HG03095 (cell line): Measurements from ENCODE around the gene SLC35A5.
"Not testable (repeated sequence)": the region's sequence is repeated elsewhere in the genome, so short reads cannot be mapped to it uniquely, and the experiment has no call there.

Experiments
- ATAC-seq: cut with Tn5 transposase; IDR thresholded peaks from one replicate; pipeline ENCODE4 v1.9.1; 2021; ENCODE audit warnings: moderate library complexity; ENCODE audit not compliant: unreplicated experiment

SLC35A5 gene, protein sequence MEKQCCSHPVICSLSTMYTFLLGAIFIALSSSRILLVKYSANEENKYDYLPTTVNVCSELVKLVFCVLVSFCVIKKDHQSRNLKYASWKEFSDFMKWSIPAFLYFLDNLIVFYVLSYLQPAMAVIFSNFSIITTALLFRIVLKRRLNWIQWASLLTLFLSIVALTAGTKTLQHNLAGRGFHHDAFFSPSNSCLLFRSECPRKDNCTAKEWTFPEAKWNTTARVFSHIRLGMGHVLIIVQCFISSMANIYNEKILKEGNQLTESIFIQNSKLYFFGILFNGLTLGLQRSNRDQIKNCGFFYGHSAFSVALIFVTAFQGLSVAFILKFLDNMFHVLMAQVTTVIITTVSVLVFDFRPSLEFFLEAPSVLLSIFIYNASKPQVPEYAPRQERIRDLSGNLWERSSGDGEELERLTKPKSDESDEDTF

DNA sequence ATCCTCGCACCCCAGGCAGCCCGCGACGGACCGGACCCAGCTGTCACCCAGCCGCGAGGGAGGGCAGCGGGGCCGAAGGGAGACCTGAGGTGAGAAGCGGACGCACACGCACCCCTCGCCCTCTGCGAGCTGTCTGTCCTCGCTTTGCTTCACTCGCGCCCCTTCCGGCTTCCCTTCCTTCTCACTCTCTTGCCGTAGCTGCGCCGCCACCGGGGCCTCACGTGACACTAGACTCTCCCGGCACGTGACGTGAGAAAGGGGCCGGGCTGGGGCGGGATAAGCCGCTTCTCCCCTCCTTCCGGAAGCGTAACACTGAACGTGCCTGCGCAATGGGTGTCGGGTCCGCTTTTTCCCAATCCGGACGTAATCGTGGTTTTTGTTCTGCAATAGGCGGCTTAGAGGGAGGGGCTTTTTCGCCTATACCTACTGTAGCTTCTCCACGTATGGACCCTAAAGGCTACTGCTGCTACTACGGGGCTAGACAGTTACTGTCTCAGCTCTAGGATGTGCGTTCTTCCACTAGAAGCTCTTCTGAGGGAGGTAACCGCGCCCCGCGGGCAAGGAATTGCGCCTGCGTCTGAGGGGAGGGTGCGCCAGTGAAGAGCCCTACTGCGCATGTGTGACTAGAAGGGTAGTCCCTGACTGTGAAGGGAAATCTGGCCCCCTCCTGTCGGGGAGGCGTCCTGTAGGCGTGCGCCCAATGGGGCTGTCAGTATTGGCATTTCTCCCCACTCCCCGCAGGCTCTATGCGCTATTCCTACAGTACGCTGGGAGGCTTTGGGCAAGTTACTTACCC, at the start of gene SLC35A5, which contains the start of gene ATG3:
Gene SLC35A5 (plus strand): TSS at position 312 of the 796 bp plus-strand sequence. CDS start 1,359 bp downstream, outside the sequence.
Gene ATG3 (minus strand): TSS at position 229 of the 796 bp plus-strand sequence. CDS start 434 bp downstream, outside the sequence.
- ATAC-seq: peak; percentile 76

DNA sequence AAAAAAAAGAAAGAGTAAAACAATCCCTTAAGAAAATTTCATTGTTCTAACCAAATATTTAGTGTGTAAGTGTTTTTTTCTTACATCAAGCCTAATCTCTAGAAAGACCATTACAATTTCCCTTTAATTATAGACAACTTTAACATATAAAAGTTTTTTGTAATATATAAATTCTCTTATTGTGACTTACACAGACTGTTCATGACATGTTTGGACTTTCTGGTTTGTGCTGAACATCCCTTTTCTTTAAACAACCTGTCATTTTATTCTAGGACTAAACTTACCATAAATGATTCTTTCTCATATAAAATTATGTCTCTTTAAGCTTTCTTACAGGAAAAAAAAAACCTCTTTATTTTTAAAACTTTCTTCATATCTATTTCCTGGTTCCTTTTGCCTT, 49.5 kb upstream of the SLC35A5 start:
- no peak for ATAC-seq

DNA sequence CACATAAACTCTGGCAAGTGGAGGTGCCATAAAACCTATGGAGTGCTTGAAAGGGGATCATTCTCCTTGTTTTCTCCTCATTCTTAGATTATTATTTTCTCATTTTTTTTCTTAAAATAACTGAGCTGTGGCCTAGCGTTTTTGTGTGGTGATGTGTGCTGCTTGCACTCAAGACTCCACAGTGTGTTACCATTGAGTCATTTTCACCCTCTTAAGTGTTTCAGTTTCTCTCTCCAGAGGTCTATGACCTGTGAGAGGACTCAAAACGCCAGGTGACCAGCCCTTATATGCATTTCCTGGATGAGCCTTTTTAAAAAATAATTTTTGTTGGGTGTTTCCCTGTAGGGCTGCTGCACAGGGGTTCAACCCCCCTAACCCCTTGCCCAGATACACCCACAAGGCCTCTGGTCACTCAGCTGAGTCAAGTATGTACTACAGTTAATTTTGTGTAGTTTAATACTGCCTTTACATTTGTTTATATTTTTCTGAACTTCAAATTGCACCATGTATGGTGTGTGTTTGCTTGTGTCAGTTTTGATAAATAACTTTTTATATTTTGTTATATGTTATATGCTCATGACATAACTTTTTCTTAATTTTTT, 47.2 kb upstream of the SLC35A5 start:
- peak; percentile 99 for ATAC-seq

DNA sequence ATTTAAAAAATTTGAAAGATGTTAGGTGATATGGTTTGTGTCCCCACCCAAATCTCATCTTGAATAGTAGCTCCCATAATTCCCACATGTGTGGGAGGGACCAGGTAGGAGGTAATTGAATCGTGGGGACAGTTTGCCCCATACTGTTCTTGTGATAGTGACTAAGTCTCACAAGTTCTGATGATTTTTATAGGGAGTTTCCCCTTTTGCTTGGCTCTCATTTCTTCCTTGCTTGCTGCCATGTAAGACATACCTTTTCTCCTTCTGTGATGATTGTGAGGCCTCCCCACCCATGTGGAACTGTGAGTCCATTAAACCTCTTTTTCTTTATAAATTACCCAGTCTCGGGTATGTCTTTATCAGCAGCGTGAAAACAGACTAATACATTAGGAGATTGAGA, 42.9 kb upstream of the SLC35A5 start:
- not testable (repeated sequence) for ATAC-seq

DNA sequence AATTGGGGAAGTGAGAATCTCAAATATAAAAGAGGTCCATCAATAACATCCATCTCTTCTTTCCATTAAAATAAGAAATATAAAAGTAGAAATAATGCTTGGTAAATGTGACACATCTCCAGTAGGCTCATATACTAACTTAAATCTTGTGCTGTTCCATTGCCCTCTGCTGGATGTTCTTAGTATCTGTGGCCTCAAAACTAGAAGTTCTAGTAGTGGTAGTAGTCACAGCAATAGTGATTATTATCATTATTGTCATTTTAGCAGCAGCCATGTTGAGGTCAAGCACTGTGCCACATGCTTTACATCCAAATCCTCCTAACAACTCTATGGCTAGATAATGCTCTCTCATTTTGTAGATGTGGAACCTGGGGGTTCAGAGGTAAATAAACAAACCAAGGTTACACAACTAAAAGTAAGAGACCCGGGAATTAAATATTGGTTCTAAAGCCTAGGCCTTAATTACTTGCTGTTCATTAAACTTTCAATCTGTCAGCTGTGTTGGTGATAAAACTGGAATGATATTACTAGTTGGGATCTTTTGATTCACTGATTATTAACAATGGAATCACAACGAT, 42.3 kb upstream of the SLC35A5 start:
- peak; percentile 50 for ATAC-seq

DNA sequence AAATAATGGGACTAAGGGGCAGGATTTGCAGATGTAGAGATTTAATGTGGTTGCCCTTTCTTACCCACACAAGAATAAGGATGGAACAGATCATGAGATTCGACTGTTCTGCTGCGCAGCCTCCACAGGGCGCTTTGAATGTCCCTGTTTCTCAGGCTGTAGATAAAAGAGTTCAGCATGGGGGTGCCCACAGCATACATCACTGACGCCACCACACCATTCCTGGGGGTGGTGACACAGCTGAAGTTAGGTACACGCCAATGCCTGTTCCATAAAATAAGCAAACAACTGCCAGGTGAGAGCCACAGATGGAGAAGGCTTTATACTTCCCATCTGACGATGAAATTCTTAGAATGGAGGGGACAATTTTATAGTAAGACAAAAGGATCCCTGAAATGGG, 37.7 kb upstream of the SLC35A5 start:
- not testable (repeated sequence) for ATAC-seq

DNA sequence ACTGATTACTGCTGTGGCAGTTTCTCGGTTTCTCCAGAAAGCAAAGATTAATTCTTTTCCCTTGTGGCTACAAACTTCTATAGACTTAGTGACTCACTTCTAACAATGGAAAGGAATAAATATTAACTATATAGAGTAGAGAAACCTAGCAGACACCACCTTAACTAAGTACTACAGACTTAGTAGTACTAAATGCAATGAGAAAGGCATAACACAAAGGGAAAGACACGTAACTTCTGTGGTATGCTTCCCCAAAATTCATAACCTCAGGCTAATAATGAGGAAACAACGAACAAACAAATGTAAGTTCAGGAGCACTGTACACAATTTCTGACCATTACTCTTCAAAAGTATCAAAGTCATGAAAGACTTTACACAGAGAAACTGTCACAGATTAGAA, 31.3 kb upstream of the SLC35A5 start:
- ATAC-seq: no peak

DNA sequence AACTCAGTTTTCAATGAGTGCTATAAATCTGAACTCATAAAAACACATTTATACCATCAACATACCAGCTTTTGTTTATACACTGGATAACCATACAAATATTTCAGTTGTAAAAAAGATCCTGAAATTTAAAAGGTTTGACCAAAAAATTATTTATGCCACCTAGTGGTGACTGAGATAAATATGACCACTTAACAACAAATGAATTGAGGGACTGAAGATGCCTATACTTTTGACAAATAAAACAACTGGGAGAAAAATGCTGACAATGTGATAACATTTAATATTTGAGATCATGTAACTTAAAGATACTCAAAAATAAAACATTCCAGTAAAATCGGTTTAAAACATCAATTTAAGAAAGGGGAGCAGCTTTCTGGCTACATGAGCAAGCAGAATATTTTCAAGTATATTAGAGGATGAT, 30.5 kb upstream of the SLC35A5 start:
- no peak for ATAC-seq

DNA sequence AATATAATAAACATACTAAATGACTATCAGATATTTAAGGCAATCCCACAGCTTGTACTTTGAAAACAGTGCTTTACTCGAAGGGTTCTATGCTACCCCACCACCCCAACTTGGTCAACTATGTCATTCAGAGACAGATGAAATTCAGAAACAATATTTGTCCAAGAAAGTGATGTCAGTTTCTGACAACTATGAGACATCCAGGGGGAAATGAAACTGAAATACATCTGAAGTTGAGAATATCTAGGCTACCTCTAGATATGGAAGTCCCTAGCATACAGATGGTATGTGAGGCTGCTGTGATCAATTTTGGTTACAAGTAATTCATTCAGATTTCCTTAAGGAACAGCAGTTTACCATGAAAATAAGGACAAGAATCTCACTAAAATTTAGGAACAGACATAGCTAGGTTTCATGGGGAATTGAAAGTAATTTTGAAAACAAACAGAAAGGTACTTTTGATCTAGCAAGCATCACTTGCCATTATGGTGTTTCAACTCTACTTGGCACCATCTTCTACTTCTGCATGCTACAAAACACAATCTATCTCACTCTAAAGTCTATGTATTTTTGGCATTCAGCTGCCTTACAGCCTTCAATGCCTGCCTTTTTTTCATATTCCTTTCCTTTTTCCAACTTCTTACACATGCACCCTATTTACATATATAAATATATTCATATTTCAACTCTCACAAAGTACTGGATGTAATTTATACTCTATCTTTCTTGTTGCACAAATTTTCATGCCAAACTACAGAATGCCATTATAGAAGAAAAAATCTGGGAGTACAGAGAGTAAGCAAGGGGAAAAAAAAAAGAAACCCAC, 21.8 kb upstream of the SLC35A5 start:
- ATAC-seq: peak; percentile 90

DNA sequence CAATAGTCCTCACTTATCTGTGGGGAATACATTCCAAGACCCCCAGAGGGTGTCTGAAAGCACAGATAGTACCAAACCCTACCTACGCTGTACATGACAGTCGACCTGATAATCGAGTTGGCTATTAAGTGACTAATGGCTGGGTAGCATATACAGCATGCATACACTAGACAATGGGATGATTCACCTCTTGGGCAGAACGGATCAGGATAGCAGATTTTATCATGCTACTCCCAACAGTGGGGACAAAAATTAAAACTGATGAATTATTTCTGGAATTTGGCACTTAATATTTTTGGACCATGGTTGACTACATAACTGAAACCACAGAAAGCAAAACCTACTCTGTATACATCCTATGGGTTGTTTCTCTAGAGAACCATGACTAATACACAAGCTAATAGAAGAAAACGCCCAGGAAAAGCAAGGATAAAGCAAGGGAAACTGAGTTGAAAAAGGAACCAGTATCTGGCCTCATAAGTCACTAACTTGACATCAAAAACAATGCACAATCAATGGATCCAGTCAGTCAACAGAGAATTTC, 15.6 kb upstream of the SLC35A5 start:
- no peak for ATAC-seq

DNA sequence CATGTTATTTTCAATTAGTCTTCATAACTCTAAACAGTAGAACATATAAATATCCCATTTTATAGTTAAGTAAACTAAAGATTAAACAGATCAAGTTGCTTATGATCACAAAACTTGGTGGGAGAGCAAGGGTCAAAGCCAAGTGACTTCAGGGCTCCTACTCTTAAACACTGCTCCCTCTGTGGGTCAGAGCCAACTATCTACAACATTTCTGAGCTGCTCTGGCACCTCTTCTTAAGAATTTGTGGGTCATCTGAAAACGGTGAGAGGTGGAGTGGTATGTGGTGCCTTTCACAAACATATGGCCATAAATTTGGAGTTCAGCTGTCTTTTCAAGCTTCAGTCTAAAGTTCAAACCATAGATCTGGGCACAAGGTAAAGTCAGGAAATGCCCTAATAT, 11.0 kb upstream of the SLC35A5 start:
- no peak for ATAC-seq

DNA sequence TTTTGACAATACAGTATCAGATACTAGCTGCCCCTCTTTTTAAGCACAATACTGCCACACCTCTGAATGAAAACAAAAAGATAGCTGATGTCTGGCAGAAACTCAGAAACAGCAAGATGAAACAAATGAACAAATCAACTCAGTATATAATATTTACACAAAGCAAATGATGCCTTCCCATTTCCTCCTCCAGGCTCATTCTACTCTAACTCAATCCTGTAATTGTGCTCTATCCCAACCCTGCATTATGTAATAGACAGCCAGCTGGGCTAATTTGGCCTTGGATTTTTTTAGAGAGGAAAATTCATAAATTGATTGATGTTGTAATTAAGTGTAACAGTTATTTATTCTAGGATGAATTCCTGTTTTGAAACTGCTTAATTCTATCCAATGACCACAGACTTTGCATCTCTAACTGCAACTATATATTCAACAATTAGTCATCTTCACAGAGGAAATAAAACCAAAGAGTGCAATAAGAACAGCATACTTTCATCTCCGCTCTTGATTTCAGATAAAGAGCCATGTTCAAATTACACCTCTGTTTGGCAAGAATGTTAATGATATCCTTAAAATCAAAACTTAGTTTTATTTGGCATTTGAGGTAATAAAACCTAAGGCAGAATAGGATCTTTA, 6.2 kb upstream of the SLC35A5 start:
- no peak for ATAC-seq

DNA sequence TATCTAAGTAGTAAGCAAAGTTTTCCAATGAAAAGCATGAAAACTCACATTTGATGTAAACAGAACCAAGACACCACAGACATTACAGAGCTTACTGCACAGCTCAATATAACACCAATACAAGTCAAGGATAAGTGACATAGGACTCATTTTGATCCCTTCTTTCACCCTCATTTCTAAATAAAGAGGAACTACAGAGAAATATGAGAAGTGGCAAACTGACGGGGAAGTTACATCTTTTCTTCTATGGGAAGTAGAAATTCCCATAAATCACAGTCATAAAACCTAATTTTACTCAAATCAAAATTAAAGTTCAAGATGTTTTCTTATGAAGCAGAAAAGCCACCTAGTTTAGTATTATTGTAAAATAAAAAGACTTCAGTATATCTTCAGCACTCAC, 3.9 kb upstream of the SLC35A5 start:
- ATAC-seq: no peak

DNA sequence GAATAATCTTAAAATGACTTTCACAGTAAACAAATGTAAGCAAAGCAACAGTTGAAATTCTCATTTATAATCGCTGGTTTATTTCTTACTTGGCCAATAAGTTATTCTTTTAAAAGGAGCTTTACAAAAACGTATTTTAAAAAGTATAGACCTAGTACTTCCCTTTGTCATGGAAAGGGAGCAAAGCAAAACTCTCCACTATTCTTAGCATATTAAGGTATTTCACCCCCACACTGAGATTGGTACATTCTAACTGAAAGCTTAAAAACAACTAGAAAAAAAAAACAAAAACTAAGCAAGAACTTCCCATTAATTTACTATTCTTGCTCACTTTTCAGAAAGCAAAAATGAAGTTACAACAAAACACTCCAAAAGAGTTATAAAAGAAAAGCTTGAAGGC, 1.5 kb upstream of the SLC35A5 start:
- ATAC-seq: no peak

DNA sequence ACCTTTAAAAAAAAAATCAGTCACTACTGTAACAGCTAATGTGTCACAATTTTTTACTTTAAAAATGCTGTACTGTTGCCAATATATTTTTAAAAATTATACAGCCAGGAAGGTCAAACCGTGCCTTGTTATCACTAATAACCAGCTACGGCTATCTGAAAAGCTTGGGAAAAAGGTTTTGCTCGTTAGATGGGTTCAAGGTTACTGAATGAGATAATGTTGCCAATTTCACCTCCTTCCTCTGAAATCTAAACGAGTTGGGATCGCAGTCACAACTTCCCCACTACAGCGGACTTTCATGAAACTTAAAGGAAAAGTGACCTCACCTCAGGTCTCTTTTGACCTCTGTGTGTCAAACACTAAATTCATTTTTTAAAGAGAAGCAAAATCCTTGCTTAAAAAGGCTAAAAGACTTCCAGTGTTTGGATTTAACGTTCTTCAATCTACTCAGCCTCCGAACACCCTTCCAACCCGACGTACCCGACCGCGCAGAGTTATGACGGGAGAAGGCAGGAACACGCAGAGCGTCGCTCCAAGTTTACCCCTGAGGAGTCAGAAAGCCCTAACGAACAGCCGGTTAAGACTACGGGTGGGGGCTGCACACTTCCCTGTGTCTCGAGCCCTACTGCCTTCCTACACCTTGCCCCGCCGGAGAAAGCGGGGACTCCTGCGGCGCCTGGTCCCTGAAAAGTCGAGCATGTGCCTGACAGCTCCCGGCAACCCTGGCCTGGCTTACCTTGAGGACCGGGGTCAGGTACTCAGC, 943 bp upstream of the SLC35A5 start:
- ATAC-seq: peak; percentile 19

DNA sequence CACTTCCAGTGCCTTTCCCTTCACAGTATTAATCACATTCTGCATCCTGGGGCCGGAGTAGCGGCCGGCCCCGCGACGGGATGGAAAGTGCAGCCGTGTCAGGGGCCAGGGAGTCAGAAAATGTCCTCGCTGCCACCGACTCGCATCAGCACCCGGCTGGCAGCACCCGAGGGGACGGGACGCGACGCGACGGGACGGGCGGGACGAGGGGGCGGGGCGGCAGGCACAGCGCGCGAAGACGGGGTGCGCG, 436 bp upstream of the SLC35A5 start:
- peak; percentile 39 for ATAC-seq

DNA sequence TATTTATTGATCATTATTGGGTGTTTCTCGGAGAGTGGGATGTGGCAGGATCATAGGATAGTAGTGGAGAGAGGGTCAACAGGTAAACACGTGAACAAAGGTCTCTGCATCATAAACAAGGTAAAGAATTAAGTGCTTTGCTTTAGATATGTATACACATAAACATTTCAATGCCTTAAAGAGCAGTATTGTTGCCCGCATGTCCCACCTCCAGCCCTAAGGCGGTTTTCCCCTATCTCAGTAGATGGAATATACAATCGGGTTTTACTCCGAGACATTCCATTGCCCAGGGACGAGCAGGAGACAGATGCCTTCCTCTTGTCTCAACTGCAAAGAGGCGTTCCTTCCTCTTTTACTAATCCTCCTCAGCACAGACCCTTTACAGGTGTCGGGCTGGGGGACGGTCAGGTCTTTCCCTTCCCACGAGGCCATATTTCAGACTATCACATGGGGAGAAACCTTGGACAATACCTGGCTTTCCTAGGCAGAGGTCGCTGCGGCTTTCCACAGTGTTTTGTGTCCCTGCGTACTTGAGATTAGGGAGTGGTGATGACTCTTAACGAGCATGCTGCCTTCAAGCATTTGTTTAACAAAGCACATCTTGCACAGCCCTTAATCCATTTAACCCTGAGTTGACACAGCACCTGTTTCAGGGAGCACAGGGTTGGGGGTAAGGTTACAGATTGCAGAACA, 2.5 kb downstream of the SLC35A5 start:
- ATAC-seq: not testable (repeated sequence)

DNA sequence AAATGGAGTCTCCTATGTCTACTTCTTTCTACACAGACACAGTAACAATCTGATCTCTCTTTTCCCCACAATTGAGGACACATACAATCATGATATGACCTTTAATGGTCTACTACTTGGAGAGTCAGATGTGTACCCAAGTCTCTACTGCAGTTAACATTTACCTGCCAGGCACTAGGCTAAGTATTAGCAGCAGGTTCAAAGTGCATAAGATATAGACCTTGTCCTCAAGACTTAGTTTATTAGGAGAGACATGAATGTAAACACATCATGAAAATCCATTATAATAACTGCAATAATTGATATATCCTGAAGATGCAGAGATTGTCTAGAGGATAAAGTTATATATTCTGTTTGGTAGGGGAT, 3.1 kb downstream of the SLC35A5 start:
- no peak for ATAC-seq

DNA sequence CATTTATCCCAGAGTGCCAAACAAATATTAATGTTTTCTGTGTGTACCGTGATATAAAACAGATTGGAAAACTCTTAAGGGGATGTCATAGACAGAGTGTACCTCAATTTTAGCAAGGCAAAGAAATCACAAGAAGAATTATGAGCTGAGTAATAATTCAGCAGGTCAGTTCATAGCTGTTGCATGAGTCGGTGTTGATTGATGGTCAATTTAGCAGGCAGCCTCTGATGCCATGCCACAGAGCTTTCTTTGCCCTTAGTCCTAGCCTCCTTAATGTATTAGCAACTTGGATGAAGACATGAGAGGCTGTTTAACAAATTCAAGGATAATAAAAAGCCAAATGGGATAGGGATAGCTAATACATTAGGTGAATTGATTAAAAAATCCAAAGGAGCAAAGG, 6.8 kb downstream of the SLC35A5 start:
- ATAC-seq: no peak
